Measurements from ENCODE around the gene SGK1. TPM values are rescaled to one million over a fixed set of nuclear protein-coding genes. Genes with fewer than 3 reads are reported as not detected.
"Not testable (repeated sequence)": the region's sequence is repeated elsewhere in the genome, so short reads cannot be mapped to it uniquely, and the experiment has no call there.

Gene SGK1
- total RNA-seq, 1 donor from 2014 or later: 36.4 TPM

DNA sequence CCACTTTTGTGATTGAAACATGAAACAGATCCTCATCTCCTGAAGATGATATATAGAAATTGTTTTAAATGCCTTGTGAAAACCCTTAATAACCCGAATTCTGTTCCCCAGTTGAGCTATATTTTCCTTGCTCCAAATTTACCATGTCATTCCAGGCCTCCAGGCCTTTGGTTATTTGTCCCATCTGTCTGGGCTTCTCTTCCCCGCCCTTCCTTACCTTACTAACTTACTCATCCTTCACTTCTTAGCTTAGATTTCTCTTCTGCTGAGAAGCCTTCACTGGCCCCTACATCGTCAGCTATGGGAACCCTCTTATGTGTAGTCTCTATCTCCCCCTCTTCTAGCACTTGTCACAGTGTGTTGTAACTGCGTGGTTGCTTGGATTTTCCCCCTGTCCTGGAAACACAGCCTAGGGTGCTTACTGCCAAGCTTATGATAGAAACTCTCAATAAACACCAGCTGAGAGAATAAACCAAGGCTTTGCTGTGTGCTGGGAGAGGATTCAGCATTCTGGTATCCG lies 68.6 kb downstream of the SGK1 start:
- Mint-ChIP-seq H3K36me3 (ENCODE audit: low read depth) (peaks cover 2% of the 10 kb centered on the region), H3K4me3 (no peak overlapping the region), H3K27ac (no peak overlapping the region), H3K27me3 (no peaks in the 10 kb centered on the region), H3K4me1 (peaks cover 48% of the 10 kb centered on the region), H3K9me3 (no peaks in the 10 kb centered on the region)
- intact Hi-C loops (cut with micrococcal nuclease): loop anchor here (5.0 kb wide), 1 partner anchor 297 kb away; the partner anchor contains the start of gene TBPL1
- no peak for DNase-seq

DNA sequence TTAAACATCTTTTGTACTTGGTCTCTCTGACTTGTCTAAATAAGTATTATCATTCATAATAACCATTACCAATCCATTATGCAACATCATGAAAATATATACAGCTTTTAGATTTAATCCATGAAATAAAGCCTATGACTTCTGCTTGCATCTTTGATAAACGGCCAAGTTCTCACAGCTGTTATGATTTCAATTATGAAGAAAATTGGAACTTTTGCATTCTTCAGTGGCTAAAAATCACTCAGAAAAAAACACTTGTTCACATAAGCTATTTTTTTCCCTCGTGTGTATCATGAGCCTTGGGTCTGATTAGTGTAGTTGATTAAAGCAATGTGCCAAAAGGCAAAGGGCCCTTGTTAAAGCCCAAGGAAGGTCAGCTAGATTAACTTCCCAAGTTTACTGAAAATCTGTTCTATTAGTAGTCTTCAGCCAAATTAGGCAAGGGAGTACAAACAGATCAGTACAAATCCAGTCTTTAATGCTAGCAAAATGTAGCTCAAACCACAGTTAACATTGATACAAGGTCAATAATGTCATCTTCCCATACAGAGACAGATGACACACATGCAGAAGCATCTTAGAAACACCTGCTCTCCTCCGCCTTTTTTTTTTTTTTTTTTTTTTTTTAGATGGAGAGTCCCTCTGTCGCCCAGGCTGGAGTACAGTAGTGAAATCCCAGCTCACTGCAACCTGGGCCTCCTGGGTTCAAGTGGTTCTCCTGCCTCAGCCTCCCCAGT lies 69.9 kb downstream of the SGK1 start:
- intact Hi-C loops (cut with micrococcal nuclease): loop anchor here (1.0 to 5.0 kb wide), 9 partner anchors 12 to 866 kb away; partner anchors contain the start of gene TBPL1
- no peaks in the 10 kb centered on the region for H3K9me3 Mint-ChIP-seq
- H3K27me3 Mint-ChIP-seq: no peaks in the 10 kb centered on the region
- peak overlapping the region; percentile 54 for H3K4me3 Mint-ChIP-seq
- H3K36me3 Mint-ChIP-seq (ENCODE audit: low read depth): peaks cover 2% of the 10 kb centered on the region
- no peak for DNase-seq
- peak overlapping the region; percentile 93 for H3K27ac Mint-ChIP-seq
- H3K4me1 Mint-ChIP-seq: peaks cover 48% of the 10 kb centered on the region

- H3K9me3 Mint-ChIP-seq: no peaks in the 10 kb centered on the region
- intact Hi-C loops (cut with micrococcal nuclease): loop anchor here (1.0 to 5.0 kb wide), 9 partner anchors 11 to 867 kb away; partner anchors contain the start of gene TBPL1
- no peaks in the 10 kb centered on the region for H3K27me3 Mint-ChIP-seq
- H3K4me1 Mint-ChIP-seq: peaks cover 48% of the 10 kb centered on the region
- peaks cover 2% of the 10 kb centered on the region for H3K36me3 Mint-ChIP-seq (ENCODE audit: low read depth)
- peak; percentile 94 for DNase-seq
- peak overlapping the region; percentile 93 for H3K27ac Mint-ChIP-seq
- peak overlapping the region; percentile 54 for H3K4me3 Mint-ChIP-seq
Observed at GRCh38 chr6:134247231-134247833, 70.6 kb downstream of the SGK1 start.

DNA sequence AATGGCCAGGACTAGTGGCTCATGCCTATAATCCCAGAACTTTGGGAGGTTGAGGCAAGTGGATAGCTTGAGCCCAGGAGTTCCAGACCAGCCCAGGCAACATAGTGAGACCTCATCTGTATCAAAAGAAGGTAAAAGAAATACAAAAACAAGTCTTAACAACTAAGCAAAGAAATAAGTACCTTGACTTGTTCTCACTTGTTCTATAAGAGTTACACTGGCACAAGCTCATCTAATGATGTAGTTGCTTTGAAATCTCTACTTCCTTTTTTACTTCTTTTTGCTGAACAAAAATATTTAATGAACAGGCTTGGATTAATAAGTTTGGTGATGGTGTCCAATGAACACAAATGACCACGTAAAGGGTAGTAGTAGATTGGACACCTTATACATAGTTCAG lies 72.2 kb downstream of the SGK1 start:
- peaks cover 5% of the 10 kb centered on the region for H3K36me3 Mint-ChIP-seq (ENCODE audit: low read depth)
- H3K4me1 Mint-ChIP-seq: peaks cover 53% of the 10 kb centered on the region
- intact Hi-C loops (cut with micrococcal nuclease): loop anchor here (2.0 to 5.0 kb wide), 2 partner anchors 71 to 293 kb away; partner anchors contain the start of gene TBPL1
- no peak for DNase-seq
- no peaks in the 10 kb centered on the region for H3K27me3 Mint-ChIP-seq
- H3K27ac Mint-ChIP-seq: peak overlapping the region; percentile 7
- H3K4me3 Mint-ChIP-seq: no peak overlapping the region
- peaks cover 4% of the 10 kb centered on the region for H3K9me3 Mint-ChIP-seq

GRCh38 chr6:134245041-134245440 lies 72.9 kb downstream of the SGK1 start:
- Mint-ChIP-seq H3K9me3 (peaks cover 6% of the 10 kb centered on the region), H3K27ac (no peak overlapping the region), H3K4me1 (peaks cover 56% of the 10 kb centered on the region), H3K4me3 (no peak overlapping the region), H3K27me3 (no peaks in the 10 kb centered on the region), H3K36me3 (ENCODE audit: low read depth) (peaks cover 7% of the 10 kb centered on the region)
- intact Hi-C loops (cut with micrococcal nuclease): loop anchor here (5.0 kb wide), 1 partner anchor 293 kb away; the partner anchor contains the start of gene TBPL1
- no peak for DNase-seq

DNA sequence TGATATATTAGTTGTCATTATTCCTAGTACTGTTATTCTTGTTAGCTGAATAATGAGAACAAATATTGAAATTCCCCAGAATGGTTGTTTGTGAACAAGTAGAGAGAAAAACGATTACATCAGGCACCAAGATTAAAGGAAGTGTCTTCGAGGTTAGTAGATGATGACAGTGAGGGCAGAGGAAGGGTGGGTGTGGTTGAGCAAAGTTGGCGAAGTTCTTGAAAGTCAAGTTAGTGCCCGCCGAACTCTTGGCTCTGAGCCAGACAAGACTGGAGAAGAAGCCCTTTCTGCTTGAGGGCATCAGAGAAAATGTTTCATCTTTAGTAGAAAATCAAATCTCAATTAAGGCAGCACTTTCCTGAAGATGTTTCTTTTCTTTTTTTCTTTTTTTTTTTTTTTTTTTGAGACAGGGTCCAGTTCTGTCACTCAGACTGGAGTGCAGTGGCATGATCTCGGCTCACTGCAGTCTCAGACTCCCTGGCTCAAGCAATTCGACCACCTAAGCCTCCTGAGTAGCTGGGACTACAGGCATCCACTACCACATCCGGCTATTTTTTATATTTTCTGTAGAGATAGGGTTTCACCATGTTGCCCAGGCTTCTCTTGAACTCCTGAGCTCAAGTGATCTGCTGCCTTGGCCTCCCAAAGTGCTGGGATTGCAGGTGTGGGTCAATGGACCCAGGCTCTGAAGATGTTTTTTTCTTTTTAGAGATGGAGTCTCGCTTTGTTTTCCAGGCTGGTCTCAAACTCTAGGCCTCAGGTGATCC lies 77.1 kb downstream of the SGK1 start:
- intact Hi-C loops (cut with micrococcal nuclease): no loop called here
- peaks cover 5% of the 10 kb centered on the region for H3K36me3 Mint-ChIP-seq (ENCODE audit: low read depth)
- peaks cover 44% of the 10 kb centered on the region for H3K4me1 Mint-ChIP-seq
- DNase-seq: peak; percentile 90
- H3K27me3 Mint-ChIP-seq: no peaks in the 10 kb centered on the region
- H3K27ac Mint-ChIP-seq: peak overlapping the region; percentile 88
- peak overlapping the region; percentile 43 for H3K4me3 Mint-ChIP-seq
- peaks cover 13% of the 10 kb centered on the region for H3K9me3 Mint-ChIP-seq

DNA sequence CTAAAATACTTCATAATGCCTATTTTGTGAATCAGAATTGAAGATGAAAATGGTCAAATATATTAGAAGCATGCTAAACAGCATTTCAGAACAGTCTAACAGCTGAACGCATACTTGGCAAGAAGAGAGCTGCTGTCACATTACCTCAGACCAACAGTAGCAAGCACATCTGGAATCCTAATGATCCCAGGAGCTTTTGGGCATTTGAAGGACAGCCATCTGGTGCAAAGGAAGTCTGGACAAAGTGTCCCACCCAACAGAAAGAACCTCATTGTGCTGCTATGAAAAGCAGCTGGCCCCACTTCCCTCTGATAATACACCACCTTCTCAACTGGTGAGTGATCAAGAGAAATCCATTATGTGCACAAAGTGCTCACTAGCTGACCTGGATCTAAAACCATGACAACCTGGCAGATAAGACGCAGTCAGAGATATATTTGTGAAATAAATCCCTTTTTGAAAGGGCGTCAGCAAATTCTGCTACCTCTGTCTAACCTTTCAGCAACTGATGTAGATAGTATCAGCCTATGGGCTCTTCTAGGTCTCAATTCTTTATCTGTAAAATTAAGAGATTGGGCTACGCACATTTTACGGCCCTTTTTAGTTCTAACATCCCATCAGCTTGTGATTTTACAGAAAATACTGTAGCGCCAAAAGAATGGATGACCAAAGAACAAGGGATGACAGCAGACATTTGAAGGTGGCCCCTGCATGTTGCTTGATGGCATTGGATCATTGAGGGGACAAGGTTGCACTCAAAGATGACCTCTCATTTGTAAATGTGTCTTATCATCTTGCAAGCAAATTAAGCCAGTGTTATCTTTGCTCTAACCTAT lies 78.7 kb downstream of the SGK1 start:
- peaks cover 13% of the 10 kb centered on the region for H3K9me3 Mint-ChIP-seq
- peak overlapping the region; percentile 48 for H3K27ac Mint-ChIP-seq
- DNase-seq: no peak
- intact Hi-C loops (cut with micrococcal nuclease): loop anchor here (5.0 kb wide), 1 partner anchor 113 kb away; no protein-coding TSS in a partner anchor
- H3K4me3 Mint-ChIP-seq: peak overlapping the region; percentile 45
- peaks cover 44% of the 10 kb centered on the region for H3K4me1 Mint-ChIP-seq
- H3K36me3 Mint-ChIP-seq (ENCODE audit: low read depth): peaks cover 5% of the 10 kb centered on the region
- no peaks in the 10 kb centered on the region for H3K27me3 Mint-ChIP-seq

DNA sequence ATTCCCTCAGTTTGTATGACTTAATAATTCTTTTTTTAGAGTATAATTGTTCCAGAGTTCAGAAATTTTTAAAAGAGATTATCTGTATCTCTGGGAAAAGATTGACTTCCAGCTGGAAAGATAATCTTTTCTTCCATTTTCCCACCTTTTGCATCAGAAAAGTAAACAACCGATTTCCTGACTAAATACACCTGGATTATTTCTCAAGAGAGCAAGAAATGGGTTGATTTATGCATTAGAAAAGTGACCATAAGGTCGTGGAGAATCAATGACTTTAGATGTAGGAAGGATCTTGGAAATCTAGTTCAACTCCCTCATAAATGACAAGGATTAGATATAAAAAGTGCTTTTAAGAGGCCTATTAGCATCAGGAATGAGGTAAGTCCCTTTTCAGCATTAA lies 79.9 kb downstream of the SGK1 start:
- H3K9me3 Mint-ChIP-seq: peaks cover 16% of the 10 kb centered on the region
- H3K4me1 Mint-ChIP-seq: peaks cover 44% of the 10 kb centered on the region
- H3K27ac Mint-ChIP-seq: peak overlapping the region; percentile 32
- H3K4me3 Mint-ChIP-seq: no peak overlapping the region
- no peaks in the 10 kb centered on the region for H3K27me3 Mint-ChIP-seq
- intact Hi-C loops (cut with micrococcal nuclease): loop anchor here (5.0 kb wide), 1 partner anchor 114 kb away; no protein-coding TSS in a partner anchor
- DNase-seq: no peak
- peaks cover 5% of the 10 kb centered on the region for H3K36me3 Mint-ChIP-seq (ENCODE audit: low read depth)

GRCh38 chr6:134235937-134236751 lies 81.8 kb downstream of the SGK1 start:
- intact Hi-C loops (cut with micrococcal nuclease): loop anchor here (1.0 to 5.0 kb wide), 6 partner anchors 11 to 201 kb away; no protein-coding TSS in a partner anchor
- H3K27me3 Mint-ChIP-seq: no peaks in the 10 kb centered on the region
- H3K4me1 Mint-ChIP-seq: peaks cover 40% of the 10 kb centered on the region
- peak overlapping the region; percentile 88 for H3K27ac Mint-ChIP-seq
- H3K9me3 Mint-ChIP-seq: peaks cover 14% of the 10 kb centered on the region
- DNase-seq: peak; percentile 69
- H3K4me3 Mint-ChIP-seq: peak overlapping the region; percentile 51
- peaks cover 3% of the 10 kb centered on the region for H3K36me3 Mint-ChIP-seq (ENCODE audit: low read depth)

DNA sequence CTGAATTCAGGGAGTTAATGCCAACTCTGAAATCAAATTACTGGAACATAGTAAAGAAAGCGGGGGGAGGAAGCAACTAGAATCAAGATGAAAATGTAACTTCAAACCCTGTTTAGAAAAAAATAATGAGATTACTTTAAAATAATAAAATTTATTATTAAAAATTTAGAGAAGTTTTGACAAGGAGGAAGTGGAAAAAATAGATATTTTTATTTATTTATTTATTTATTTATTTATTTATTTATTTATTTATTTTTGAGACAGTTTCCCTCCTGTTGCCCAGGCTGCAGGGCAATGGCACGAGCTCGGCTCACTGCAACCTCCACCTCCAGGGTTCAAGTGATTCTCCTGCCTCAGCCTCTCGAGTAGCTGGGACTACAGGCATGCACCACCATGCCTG lies 82.6 kb downstream of the SGK1 start:
- peak overlapping the region; percentile 51 for H3K4me3 Mint-ChIP-seq
- not testable (repeated sequence) for DNase-seq; H3K36me3 Mint-ChIP-seq (ENCODE audit: low read depth); H3K27me3 Mint-ChIP-seq
- peaks cover 35% of the 10 kb centered on the region for H3K4me1 Mint-ChIP-seq
- intact Hi-C loops (cut with micrococcal nuclease): loop anchor here (5.0 kb wide), 1 partner anchor 117 kb away; no protein-coding TSS in a partner anchor
- H3K9me3 Mint-ChIP-seq: peaks cover 10% of the 10 kb centered on the region
- peak overlapping the region; percentile 88 for H3K27ac Mint-ChIP-seq

DNA sequence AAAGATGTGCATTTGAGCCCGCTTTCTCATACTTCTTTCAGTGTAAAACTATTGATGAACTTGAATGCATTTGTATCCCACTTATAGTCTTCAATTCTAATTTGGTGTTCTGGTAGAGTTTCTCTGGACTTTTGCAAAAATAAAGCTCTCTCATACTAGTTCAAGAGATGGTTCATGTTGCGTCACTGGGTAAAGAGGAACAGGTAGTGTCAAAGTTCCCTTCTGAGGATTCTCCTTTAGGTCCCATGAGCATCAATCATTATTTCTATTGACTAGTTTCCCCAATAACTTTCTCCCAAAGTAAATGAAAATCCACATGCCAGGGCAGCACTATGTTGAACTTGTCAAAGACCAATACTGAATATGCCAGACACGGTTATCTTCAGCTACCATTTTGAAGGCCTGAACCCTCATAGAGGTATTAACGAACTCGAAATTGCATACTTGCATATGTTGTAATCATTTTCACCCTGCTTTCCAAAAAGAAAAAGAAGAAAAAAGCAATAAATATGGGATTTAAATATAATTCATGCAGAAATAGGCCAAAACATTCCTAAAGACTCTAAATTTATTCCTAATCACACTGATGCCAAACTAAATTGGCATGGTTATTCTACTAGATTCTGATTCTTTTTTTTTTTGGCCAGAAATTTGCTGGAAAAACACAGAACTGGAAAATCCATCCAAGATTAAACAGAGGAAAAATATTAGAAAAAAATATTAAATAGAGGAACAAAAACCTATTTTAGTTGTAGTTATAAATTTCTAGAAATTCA lies 84.5 kb downstream of the SGK1 start:
- Mint-ChIP-seq H3K36me3 (ENCODE audit: low read depth) (no peaks in the 10 kb centered on the region), H3K27ac (no peak overlapping the region), H3K27me3 (no peaks in the 10 kb centered on the region), H3K4me3 (no peak overlapping the region), H3K9me3 (peaks cover 6% of the 10 kb centered on the region), H3K4me1 (peaks cover 28% of the 10 kb centered on the region)
- no peak for DNase-seq
- intact Hi-C loops (cut with micrococcal nuclease): no loop called here

All from activated CD4-positive, alpha-beta T cell treated with anti-CD3 and anti-CD28 coated beads, Interleukin-2, amount 10 ng/mL, durations not matched to agents 24 days and 14 days (primary cell).